Stimulated activated CD8-positive, alpha-beta memory T cell treated with anti-CD3 and anti-CD28 coated beads, Interleukin-12 subunit alpha, Interleukin-12 subunit beta, amount 100 ng/mL, for 24 hours (primary cell): ENCODE data around the gene RUVBL2.

Experiments used
- DNase-seq: peaks from one replicate; pipeline ENCODE4 v3.0.0-alpha.2; 2020; ENCODE audit errors: extremely low read depth

RUVBL2 gene

GRCh38 chr19:48993175-48994034 is at the start of gene RUVBL2, which contains the start of gene GYS1:
Gene RUVBL2, plus strand, starts transcription at chr19:48993887. Its CDS starts 25 bp downstream, at chr19:48993912.
Gene GYS1, minus strand, starts transcription at chr19:48993309. Its CDS starts 197 bp downstream, at chr19:48993112.
- peak; percentile 99 for DNase-seq

- DNase-seq, result no peak
Measured at GRCh38 chr19:48945415-48945814, 48.3 kb upstream of the RUVBL2 start.

GRCh38 chr19:48945817-48946216 is 47.9 kb upstream of the RUVBL2 start:
- DNase-seq, result no peak

- no peak for DNase-seq
Measured at GRCh38 chr19:48946463-48947257, 47.0 kb upstream of the RUVBL2 start.

DNA sequence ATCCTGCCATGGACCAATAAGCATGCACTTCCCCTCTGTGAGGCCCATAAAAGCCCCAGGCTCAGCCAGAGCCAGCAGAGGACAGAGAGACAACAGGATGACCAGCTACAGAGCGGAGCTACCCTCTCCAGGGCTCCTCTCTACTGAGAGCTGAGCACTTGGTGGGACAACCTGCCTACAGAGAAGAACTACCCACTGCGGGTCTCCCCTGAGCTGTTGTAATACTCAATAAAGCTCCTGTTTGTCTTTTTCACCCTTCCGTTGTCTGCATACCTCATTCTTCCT is 46.5 kb upstream of the RUVBL2 start:
- DNase-seq, result no peak

DNA sequence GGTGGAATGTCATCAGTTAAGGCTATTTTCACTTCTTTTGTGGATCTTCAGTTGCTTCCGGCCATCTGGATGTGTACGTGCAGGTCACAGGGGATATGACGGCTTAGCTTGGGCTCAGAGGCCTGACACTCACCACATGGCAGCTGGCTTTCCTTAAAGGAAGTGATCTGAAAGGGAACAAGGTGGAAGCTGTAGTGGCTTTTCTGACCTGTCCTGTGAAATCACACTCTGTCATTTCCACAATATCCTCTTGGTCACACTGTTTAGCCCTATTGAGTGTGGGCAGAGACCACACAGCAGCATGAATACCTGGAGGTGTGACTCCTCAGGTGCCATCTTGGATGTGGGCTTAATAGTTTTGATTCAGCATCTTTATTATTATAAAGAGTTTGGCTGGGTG is 43.5 kb upstream of the RUVBL2 start:
- DNase-seq, result no peak

GRCh38 chr19:48950830-48951519 is 42.7 kb upstream of the RUVBL2 start:
- DNase-seq, result no peak

DNA sequence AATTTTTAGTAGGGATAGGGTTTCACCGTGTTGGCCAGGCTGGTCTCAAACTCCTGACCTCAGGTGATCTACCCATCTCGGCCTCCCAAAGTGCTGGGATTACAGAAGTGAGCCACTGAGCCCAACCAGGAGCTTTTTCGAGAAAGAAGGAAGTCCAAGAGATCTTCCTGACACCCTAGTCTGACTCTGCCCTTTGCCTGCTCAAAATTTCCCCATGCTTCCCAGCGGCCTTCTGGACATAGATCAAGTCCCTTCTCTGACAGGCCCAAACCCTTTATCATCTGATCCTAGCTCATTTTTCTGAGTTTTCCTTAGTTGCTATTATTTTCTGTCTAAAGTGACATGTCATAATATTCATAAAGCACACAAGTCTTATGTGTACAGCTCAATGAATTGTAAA is 40.5 kb upstream of the RUVBL2 start:
- no peak for DNase-seq

DNA sequence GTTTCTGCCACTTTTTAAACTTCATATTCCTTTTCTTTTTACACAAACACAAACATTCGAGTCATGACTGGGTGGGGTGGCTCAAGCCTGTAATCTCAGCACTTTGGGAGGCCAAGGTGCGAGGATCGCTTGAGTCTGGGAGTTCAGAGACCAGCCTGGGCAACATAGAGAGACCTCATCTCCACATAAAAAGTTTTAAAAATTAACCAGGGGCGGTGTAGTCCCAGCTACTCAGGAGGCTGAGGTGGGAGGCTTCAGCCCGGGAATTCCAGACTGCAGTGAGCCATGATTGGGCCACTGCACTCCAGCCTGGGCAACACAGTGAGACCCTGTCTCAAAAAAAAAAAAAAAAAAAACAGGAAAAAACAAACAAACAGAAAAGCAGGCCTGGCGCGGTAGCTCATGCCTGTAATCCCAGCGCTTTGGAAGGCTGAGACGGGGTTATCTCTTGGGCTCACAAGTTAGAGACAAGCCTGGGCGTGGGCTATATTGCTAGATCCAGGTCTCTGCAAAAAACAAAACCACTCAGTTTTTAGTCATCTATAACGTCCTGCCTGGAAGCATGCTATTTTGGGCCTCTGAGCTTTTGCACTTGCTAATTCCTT is 39.6 kb upstream of the RUVBL2 start:
- no peak for DNase-seq

- peak; percentile 90 for DNase-seq
Measured at GRCh38 chr19:48954595-48955307, 38.9 kb upstream of the RUVBL2 start, which contains the start of gene BAX. Gene BAX, plus strand, starts transcription at chr19:48954875. Its CDS starts 54 bp downstream, at chr19:48954929.

GRCh38 chr19:48955308-48955958 is 38.3 kb upstream of the RUVBL2 start:
- no peak for DNase-seq

GRCh38 chr19:48958006-48958405 is 35.7 kb upstream of the RUVBL2 start:
- DNase-seq, result no peak

- DNase-seq, result no peak
Measured at GRCh38 chr19:48959341-48960239, 34.1 kb upstream of the RUVBL2 start.

- no peak for DNase-seq
Measured at GRCh38 chr19:48961051-48961649, 32.5 kb upstream of the RUVBL2 start.

DNA sequence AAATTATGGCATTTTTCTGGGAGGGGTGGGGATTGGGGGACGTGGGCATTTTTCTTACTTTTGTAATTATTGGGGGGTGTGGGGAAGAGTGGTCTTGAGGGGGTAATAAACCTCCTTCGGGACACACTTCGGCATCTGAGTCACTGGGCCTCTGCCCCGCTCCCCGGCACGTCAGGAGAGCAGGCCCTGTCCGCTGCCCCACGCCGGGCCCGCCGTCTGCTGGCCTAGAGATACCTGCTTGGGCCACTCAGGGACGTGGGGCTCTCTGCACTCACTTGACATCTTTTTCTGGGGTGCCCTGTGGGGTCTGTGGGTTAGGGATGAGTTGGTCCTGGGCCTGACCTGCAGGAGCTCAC is 32.0 kb upstream of the RUVBL2 start:
- DNase-seq, result no peak

- no peak for DNase-seq
Measured at GRCh38 chr19:48962029-48962848, 31.4 kb upstream of the RUVBL2 start.

GRCh38 chr19:48962849-48963165 is 30.9 kb upstream of the RUVBL2 start:
- DNase-seq, result no peak

DNA sequence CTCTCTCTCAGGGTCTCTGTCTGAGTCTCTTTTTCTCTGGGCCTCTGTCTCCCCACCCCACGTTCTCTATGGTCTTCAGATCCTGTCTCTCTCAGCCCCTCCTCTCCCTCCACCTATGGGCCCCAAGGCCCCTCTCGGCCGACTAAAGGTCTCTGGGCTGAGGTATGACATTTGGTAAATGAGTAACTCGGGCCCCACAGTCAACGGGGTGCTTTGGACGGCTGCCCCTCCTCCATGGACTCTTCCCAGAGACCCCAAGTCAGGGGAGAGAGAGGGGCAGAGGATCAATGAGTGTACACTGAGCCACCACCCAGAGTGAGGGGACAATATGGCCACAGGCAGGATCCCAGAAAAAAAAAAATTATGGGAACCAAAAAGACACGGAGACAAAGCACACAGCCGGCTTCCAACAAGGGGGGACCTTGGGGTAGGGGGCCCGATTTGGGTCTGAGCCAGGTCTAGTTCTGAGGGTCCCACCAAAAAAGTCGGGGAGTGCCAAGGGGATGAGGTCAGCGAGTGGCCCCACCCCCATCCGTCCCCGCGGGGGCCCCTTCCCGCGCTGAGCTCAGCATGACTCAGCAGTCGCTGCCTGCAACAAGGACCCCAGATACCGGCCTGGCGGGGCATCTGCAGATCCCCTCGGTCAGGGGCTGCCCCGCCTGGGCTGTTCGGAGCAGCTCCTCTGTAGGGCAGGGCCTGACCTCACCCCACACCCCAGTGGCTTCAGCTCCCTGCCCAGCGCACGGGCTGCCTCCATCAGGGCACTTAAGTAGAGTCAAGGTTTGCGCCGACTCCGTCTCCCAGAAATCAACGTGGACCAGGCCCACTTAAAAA is 30.1 kb upstream of the RUVBL2 start:
- DNase-seq, result peak; percentile 51
